HG03469 (cell line): ENCODE measurements around the gene ATG13.
A peak's percentile ranks its signal among the peaks of the same experiment; 100 is the strongest.
"Not testable (repeated sequence)": the region's sequence is repeated elsewhere in the genome, so short reads cannot be mapped to it uniquely, and the experiment has no call there.

Source experiments
- ATAC-seq: cut with Tn5 transposase; IDR thresholded peaks from one replicate; pipeline ENCODE4 v1.9.1; 2021; ENCODE audit warnings: mild to moderate bottlenecking, moderate library complexity, moderate number of reproducible peaks; ENCODE audit not compliant: unreplicated experiment

The ATG13 gene

GRCh38 chr11:46694072-46694471 lies 76.7 kb downstream of the ATG13 start:
- no peak for ATAC-seq

GRCh38 chr11:46694607-46695006 lies 77.3 kb downstream of the ATG13 start:
- ATAC-seq: no peak

- ATAC-seq: no peak
Measured at GRCh38 chr11:46695345-46696211, 78.2 kb downstream of the ATG13 start.

DNA sequence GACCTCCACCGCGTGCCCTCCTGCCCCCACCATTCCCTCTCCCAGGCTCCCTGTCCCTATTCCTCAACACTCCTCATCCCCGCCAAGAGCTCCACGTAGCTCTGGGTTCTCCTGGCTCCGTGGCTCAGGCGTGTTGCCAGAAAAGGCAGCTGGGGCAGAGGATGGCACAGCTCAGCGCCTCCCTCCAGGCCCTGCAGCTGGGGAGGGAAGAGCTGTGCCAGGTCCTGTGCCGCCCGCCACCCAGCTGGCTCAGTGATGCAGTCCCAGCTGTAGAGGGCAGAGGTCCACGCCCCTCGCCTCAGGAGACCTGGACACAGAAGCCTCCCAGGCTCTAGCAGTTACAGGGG lies 78.8 kb downstream of the ATG13 start:
- no peak for ATAC-seq

GRCh38 chr11:46697303-46697702 lies 80.0 kb downstream of the ATG13 start:
- ATAC-seq: no peak

- ATAC-seq: no peak
Measured at GRCh38 chr11:46697723-46698122, 80.4 kb downstream of the ATG13 start.

GRCh38 chr11:46698597-46698996 lies 81.2 kb downstream of the ATG13 start:
- ATAC-seq: no peak

DNA sequence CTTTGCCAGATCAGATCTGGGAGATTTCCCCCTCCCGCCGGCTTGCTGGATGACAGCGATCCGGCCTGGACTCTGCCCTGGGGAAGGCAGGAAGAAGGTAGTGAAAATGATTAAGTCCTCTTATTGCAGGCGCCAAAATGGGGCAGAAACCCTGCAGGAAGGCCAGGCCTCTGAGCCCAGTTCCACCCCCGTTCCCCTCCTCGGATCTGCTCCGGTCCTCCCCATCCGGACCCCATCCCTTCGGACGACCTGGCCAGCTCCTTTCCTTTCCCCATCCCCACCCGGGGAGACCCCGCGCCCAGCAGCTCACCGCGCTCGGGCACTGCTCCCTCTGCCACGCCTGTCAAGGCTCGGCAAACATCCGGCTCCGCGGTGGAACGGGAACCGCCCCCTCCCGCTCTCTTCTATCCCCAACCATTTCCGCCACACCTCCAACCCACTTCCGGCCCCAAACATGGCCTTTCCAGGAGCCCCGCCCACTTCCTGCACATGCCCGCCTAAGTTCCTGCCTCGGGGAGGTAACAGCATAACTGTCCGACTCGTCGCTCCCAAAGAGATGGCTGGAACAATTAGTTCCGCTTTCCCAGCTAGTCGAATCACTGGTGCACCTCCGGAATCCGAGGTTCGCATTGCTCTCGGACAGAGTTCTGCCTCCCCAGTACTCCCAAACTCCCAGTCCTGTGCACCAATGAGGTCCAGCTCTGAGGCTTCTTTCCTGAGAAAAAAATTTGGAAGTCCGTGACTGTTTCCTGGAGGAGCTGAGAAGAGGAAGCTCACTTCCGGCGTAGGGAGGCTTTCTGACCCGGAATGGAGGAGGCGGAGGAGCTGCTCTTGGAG lies 83.1 kb downstream of the ATG13 start, which contains the start of the genes ARHGAP1 and ZNF408:
TSS of gene ARHGAP1 (minus strand) at position 379 of the 837 bp plus-strand sequence. CDS start 4,512 bp downstream, outside the sequence.
TSS of gene ZNF408 (plus strand) at position 791 of the 837 bp plus-strand sequence. CDS start at position 808, 17 bp downstream.
- peak; percentile 72 for ATAC-seq

DNA sequence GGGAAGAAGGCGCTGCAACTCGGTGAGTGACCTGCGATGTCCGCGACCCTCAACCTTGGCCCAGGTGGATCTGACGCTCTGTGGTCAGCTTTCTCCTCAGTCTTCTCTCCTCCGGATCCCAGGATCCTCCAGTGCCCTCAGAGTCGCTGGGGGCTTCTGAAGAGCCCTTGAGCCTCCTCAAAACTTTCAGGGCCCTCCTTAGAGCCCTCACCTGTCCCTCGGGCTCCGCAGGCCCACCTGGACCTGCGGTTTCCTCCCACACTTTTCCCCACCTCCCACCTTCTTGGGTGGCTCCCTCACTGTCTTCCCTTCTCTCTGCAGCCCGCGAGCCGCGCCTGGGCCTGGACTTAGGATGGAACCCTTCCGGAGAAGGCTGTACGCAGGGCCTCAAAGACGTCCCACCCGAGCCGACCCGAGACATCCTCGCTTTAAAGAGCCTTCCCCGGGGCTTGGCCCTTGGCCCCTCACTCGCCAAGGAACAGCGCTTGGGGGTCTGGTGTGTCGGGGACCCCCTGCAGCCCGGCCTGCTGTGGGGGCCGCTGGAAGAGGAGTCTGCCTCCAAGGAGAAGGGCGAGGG lies 83.8 kb downstream of the ATG13 start:
- peak; percentile 4 for ATAC-seq

DNA sequence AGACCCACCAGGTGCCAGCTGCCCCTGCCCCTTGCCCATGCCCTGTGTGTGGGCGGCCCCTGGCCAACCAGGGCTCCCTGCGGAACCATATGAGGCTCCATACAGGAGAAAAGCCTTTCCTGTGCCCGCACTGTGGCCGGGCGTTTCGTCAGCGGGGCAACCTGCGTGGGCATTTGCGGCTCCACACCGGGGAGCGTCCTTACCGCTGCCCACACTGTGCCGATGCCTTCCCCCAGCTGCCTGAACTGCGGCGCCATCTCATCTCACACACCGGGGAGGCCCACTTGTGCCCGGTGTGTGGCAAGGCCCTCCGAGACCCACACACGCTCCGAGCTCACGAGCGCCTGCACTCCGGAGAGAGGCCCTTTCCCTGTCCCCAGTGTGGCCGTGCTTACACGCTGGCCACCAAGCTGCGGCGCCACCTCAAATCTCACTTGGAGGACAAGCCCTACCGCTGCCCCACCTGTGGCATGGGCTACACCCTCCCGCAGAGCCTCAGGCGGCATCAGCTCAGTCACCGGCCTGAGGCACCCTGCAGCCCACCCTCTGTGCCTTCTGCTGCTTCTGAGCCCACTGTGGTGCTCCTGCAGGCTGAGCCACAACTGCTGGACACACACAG lies 87.8 kb downstream of the ATG13 start:
- no peak for ATAC-seq

DNA sequence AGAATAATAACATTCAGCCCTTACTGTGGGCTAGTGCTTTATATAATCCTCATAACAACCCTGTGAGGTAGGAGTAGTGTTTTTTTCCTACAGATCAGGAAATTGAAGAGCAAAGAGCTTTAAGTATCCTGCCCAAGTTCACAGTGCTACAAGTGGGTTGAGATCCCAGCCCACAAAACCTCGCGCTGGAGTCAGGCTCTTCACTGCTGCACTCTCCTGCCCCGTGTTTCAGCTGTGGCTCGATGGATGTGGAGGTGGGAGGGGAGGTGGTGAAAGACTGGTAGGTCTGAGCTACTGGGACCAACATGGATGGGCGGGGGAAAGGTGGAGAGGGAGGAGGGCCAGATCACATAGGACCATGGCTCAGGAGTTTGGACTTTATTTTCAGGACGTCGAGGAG lies 89.5 kb downstream of the ATG13 start:
- ATAC-seq: no peak

GRCh38 chr11:46709351-46709750 lies 92.0 kb downstream of the ATG13 start:
- ATAC-seq: not testable (repeated sequence)

DNA sequence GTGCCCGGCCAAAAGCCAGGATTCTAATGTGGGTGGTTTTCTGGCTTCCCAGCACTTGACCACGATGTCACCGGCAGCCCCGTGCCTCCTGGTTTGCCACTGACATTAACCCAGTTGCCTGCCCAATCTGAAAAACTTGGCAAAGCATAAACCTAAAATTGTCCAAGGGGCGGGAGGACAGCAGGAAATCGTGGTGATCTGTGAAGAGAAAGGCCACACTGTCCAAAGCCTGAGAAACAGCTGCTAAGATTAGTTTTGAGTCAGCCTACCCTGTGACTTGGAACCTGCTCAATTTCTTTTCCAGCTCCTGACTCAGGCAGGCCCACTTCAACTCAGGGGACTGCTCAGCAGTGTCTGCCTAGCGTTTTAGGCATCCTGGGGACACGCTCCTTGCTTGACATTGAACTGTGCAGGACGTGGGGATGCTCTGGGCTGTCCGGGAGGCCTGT lies 93.5 kb downstream of the ATG13 start:
- no peak for ATAC-seq

GRCh38 chr11:46711303-46711702 lies 94.0 kb downstream of the ATG13 start:
- ATAC-seq: no peak

DNA sequence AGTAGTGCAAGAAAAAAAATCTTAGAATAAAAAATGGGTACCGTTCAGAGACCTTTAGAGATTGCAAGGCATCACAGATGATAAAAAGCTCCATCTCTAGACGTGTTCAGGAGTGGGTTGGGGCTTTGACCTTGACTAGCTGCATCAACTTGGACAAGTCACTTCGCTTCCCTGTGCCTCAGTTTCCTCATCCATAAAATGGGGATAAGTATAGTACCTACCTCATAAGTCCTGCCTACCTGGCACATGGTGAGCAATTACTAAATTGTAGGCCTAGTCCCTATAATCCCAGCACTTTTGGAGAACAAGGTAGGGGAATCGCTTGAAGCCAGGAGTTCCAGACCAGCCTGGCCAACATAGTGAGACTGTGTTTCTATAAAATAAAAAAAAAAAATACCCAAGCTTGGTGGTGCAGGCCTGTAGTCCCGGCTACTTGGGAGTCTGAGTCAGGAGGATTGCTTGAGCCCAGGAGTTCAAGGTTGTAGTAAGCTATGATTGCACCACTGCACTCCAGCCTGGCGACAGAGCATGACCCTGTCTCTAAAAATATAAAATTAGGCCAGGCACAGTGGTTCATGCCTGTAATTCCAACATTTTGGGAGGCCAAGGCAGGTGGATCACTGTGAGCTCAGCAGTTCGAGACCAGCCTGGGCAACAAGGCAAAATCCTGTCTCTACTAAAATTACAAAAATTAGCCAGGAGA lies 95.7 kb downstream of the ATG13 start:
- no peak for ATAC-seq

- not testable (repeated sequence) for ATAC-seq
Measured at GRCh38 chr11:46717825-46718154, 100.4 kb downstream of the ATG13 start.

GRCh38 chr11:46718155-46719019 lies 101.0 kb downstream of the ATG13 start:
- no peak for ATAC-seq

- ATAC-seq: no peak
Measured at GRCh38 chr11:46719048-46719542, 101.7 kb downstream of the ATG13 start, which contains the start of gene F2. Gene F2, plus strand, starts transcription at chr11:46719213. Its CDS starts 23 bp downstream, at chr11:46719236.
